ENCODE results near the gene SMARCAL1. TPM values are rescaled to one million over a fixed set of nuclear protein-coding genes. Genes with fewer than 3 reads are reported as not detected.
A peak's percentile ranks its signal among the peaks of the same experiment; 100 is the strongest.

Gene SMARCAL1
- total RNA-seq, 1 donor from 2014 or later = 23.5 TPM

- no peak for TF ChIP-seq CTCF (conservative IDR thresholded peaks at IDR 0.05; ENCODE audit: low read depth, low read length)
- DNase-seq (ENCODE audit: low read depth) = no peak
These were observed 57.4 kb downstream of the SMARCAL1 start for GRCh38 chr2:216469661-216470060.

GRCh38 chr2:216473187-216473586, 60.9 kb downstream of the SMARCAL1 start:
- H3K4me3 ChIP-seq (ENCODE audit: low read depth, low read length) = no peak overlapping the region
- no peak for DNase-seq (ENCODE audit: low read depth)
- no peak for TF ChIP-seq CTCF (conservative IDR thresholded peaks at IDR 0.05; ENCODE audit: low read depth, low read length)

More at GRCh38 chr2:216469661-216470060, 57.4 kb downstream of the SMARCAL1 start:
- no peak overlapping the region for H3K4me3 ChIP-seq (ENCODE audit: low read depth, low read length)

GRCh38 chr2:216474925-216475670, 62.8 kb downstream of the SMARCAL1 start:
- no peak for TF ChIP-seq CTCF (conservative IDR thresholded peaks at IDR 0.05; ENCODE audit: low read depth, low read length)
- no peak overlapping the region for H3K4me3 ChIP-seq (ENCODE audit: low read depth, low read length)
- no peak for DNase-seq (ENCODE audit: low read depth)

- no peak for TF ChIP-seq CTCF (conservative IDR thresholded peaks at IDR 0.05; ENCODE audit: low read depth, low read length)
- no peak for DNase-seq (ENCODE audit: low read depth)
- no peak overlapping the region for H3K4me3 ChIP-seq (ENCODE audit: low read depth, low read length)
These were observed 63.5 kb downstream of the SMARCAL1 start for GRCh38 chr2:216475767-216476166.

- no peak for DNase-seq (ENCODE audit: low read depth)
- H3K4me3 ChIP-seq (ENCODE audit: low read depth, low read length) = no peak overlapping the region
- TF ChIP-seq CTCF (conservative IDR thresholded peaks at IDR 0.05; ENCODE audit: low read depth, low read length) = no peak
These were observed 65.2 kb downstream of the SMARCAL1 start for GRCh38 chr2:216477283-216478035.

GRCh38 chr2:216478151-216478550, 65.9 kb downstream of the SMARCAL1 start:
- peak; percentile 36 for DNase-seq (ENCODE audit: low read depth)
- no peak overlapping the region for H3K4me3 ChIP-seq (ENCODE audit: low read depth, low read length)
- TF ChIP-seq CTCF (conservative IDR thresholded peaks at IDR 0.05; ENCODE audit: low read depth, low read length) = no peak
